Fibroblast of lung (primary cell): ENCODE data around the gene SORCS2. TPM values are rescaled to one million over a fixed set of nuclear protein-coding genes. Genes with fewer than 3 reads are reported as not detected.

Source experiments
- DNase-seq, 2 donors: peaks; one replicate each; pipeline versions ENCODE4 v3.0.0 to v3.0.0-alpha.2; 2010; ENCODE audit warnings: low read depth in 2 of 2
- H2AFZ ChIP-seq: 2 replicates; pipeline ENCODE4 v1.5.1; 2012; ENCODE audit warnings: low read length, control low read depth, inconsistent platforms
- H3K27ac ChIP-seq: 2 replicates; pipeline ENCODE4 v1.5.1; 2011; ENCODE audit warnings: low read length, control low read depth; ENCODE audit not compliant: insufficient read depth
- H3K27me3 ChIP-seq: 2 replicates; pipeline ENCODE4 v1.5.1; 2011; ENCODE audit warnings: mild to moderate bottlenecking, low read length; ENCODE audit not compliant: control insufficient read depth, insufficient read depth
- H3K36me3 ChIP-seq: 2 replicates; pipeline ENCODE4 v1.5.1; 2011; ENCODE audit warnings: low read length; ENCODE audit not compliant: control insufficient read depth, insufficient read depth
- H3K4me1 ChIP-seq: 2 replicates; pipeline ENCODE4 v1.5.1; 2011; ENCODE audit warnings: low read length; ENCODE audit not compliant: control insufficient read depth, insufficient read depth; ENCODE audit errors: extremely low read depth
- H3K4me2 ChIP-seq: 2 replicates; pipeline ENCODE4 v1.5.1; 2011; ENCODE audit warnings: low read length, control low read depth; ENCODE audit not compliant: insufficient read depth; ENCODE audit errors: extremely low read depth
- H3K4me3 ChIP-seq, 4 experiments: fragments of 200-600 bp in 1 of 4; sonication (generic) in 1 of 4; replicated peaks in 1 of 4; 2 replicates each; pipeline ENCODE4 v1.5.1; 2011 to 2016; ENCODE audit warnings: low read length in 4 of 4, low read depth in 3 of 4, mild to moderate bottlenecking in 3 of 4, control low read depth in 2 of 4, inconsistent platforms in 1 of 4, mixed read lengths in 1 of 4; ENCODE audit not compliant: insufficient read depth in 1 of 4; ENCODE audit errors: control extremely low read depth in 1 of 4
- H3K79me2 ChIP-seq: 2 replicates; pipeline ENCODE4 v1.5.1; 2012; ENCODE audit warnings: mild to moderate bottlenecking, low read length, inconsistent platforms; ENCODE audit not compliant: control insufficient read depth, insufficient read depth
- H3K9ac ChIP-seq: 2 replicates; pipeline ENCODE4 v1.5.1; 2011; ENCODE audit warnings: mild to moderate bottlenecking, low read length, control low read depth; ENCODE audit not compliant: insufficient read depth
- H3K9me3 ChIP-seq: 2 replicates; pipeline ENCODE4 v1.5.1; 2012; ENCODE audit warnings: low read depth, low read length; ENCODE audit not compliant: control insufficient read depth, insufficient read depth
- H4K20me1 ChIP-seq: 2 replicates; pipeline ENCODE4 v1.5.1; 2011; ENCODE audit warnings: low read length; ENCODE audit not compliant: control insufficient read depth, insufficient read depth; ENCODE audit errors: extremely low read depth
- CTCF ChIP-seq, 2 donors: IDR thresholded peaks in 1 of 2; conservative IDR thresholded peaks in 1 of 2; 1 replicate in 1 of 2; 2 replicates in 1 of 2; pipeline ENCODE4 v1.5.1; 2011 to 2012; ENCODE audit warnings: low read length in 2 of 2, control low read depth in 1 of 2, inconsistent platforms in 1 of 2, low read depth in 1 of 2, mild to moderate bottlenecking in 1 of 2
- EZH2 ChIP-seq: IDR thresholded peaks from 2 replicates; pipeline ENCODE4 v1.5.1; 2012; ENCODE audit warnings: low read length, control low read depth, mild to moderate bottlenecking; ENCODE audit errors: missing control alignments
- polyA plus RNA-seq, 2 donors: library from polyadenylated mRNA; depleted of rRNA in 1 of 2; stranded (reverse) in 1 of 2; unstranded in 1 of 2; fragments of >200 nt; gene quantifications; 2 replicates each; pipeline ENCODE4 v1.2.1, GENCODE V29; 2011 to 2012; ENCODE audit warnings: missing spikeins in 1 of 2
- total RNA-seq: library from RNA; depleted of rRNA; stranded (reverse); fragments of >200 nt; gene quantifications from 2 replicates; pipeline ENCODE4 v1.2.1, GENCODE V29; 2014

SORCS2 gene
- total and polyA plus RNA-seq, 2 donors (not counting 1 experiment from before 2014, with no cell fraction given): 0.17 to 0.41 TPM

- Histone ChIP-seq H3K4me1 (no peaks in the 10 kb centered on the region), H3K27me3 (no peaks in the 10 kb centered on the region), H3K27ac (no peak overlapping the region), H3K36me3 (no peaks in the 10 kb centered on the region), H2AFZ (no peak overlapping the region), H3K9me3 (no peaks in the 10 kb centered on the region), H3K9ac (no peak overlapping the region), H3K79me2 (no peaks in the 10 kb centered on the region), H3K4me3 (no peak overlapping the region), H4K20me1 (no peaks in the 10 kb centered on the region), H3K4me2 (no peak overlapping the region)
- DNase-seq: peak; percentile 11 to 76
- no peak for TF ChIP-seq EZH2
- TF ChIP-seq CTCF (conservative IDR thresholded peaks at IDR 0.05 in 1 of 2, IDR thresholded peaks at IDR 0.05 in 1 of 2; ENCODE audit: low read depth in 1 of 2, low read length in 2 of 2): no peak
These were observed 432.7 kb downstream of the SORCS2 start for GRCh38 chr4:7625071-7625470.

GRCh38 chr4:7626531-7626930, 434.2 kb downstream of the SORCS2 start:
- no peaks in the 10 kb centered on the region for H3K9me3 ChIP-seq
- no peak overlapping the region for H3K9ac ChIP-seq
- no peaks in the 10 kb centered on the region for H3K79me2 ChIP-seq
- TF ChIP-seq EZH2 (no peak), CTCF (conservative IDR thresholded peaks at IDR 0.05 in 1 of 2, IDR thresholded peaks at IDR 0.05 in 1 of 2; ENCODE audit: low read depth in 1 of 2, low read length in 2 of 2) (no peak)
- no peaks in the 10 kb centered on the region for H3K36me3 ChIP-seq
- H3K4me1 ChIP-seq: peaks cover 5% of the 10 kb centered on the region
- no peaks in the 10 kb centered on the region for H4K20me1 ChIP-seq
- no peak overlapping the region for H3K4me3 ChIP-seq
- no peak overlapping the region for H3K27ac ChIP-seq
- H3K27me3 ChIP-seq: no peaks in the 10 kb centered on the region
- no peak overlapping the region for H3K4me2 ChIP-seq
- H2AFZ ChIP-seq: no peak overlapping the region
- DNase-seq: no peak

- H3K9ac ChIP-seq: no peak overlapping the region
- no peaks in the 10 kb centered on the region for H3K79me2 ChIP-seq
- peaks cover 5% of the 10 kb centered on the region for H3K4me1 ChIP-seq
- no peaks in the 10 kb centered on the region for H3K27me3 ChIP-seq
- TF ChIP-seq EZH2 (no peak), CTCF (conservative IDR thresholded peaks at IDR 0.05 in 1 of 2, IDR thresholded peaks at IDR 0.05 in 1 of 2; ENCODE audit: low read depth in 1 of 2, low read length in 2 of 2) (no peak)
- H3K36me3 ChIP-seq: no peaks in the 10 kb centered on the region
- H3K4me3 ChIP-seq: no peak overlapping the region
- no peaks in the 10 kb centered on the region for H4K20me1 ChIP-seq
- H2AFZ ChIP-seq: no peak overlapping the region
- H3K27ac ChIP-seq: no peak overlapping the region
- no peaks in the 10 kb centered on the region for H3K9me3 ChIP-seq
- no peak for DNase-seq
- no peak overlapping the region for H3K4me2 ChIP-seq
These were observed 435.2 kb downstream of the SORCS2 start for GRCh38 chr4:7627251-7628250.
